ENCODE results near the gene HOXD9. TPM values are rescaled to one million over a fixed set of nuclear protein-coding genes. Genes with fewer than 3 reads are reported as not detected.

Gene HOXD9
- total RNA-seq, 1 experiment from 2014 or later, result not detected

DNA sequence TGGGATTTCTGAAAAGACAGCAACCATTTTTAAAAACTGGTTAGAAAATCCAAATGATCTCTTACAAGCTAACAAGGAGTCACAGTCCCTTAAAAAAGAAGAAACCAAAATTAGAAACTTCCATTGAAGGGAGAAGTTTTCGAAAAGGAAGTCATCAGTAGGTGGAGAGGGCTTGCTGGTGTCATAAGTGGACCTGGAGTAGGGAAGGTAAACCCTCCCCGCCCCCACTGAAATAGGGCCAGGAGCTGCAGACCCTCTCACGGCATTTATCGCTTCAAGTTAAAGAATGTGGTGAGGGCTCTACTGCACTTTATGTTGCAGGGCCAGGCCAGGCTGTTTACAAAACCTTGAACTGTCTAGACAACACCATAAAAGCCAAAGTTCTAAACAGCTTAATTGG lies 12.6 kb upstream of the HOXD9 start:
- Histone ChIP-seq H3K9me3 (ENCODE audit: control insufficient read depth, low read depth, low read length) (no peaks in the 10 kb centered on the region), H2BK5ac (ENCODE audit: insufficient read length, low read length) (no peak overlapping the region), H3K56ac (ENCODE audit: insufficient read length, low read depth, low read length) (no peak overlapping the region), H2BK15ac (ENCODE audit: low read depth, low read length) (no peak overlapping the region), H4K5ac (ENCODE audit: insufficient read length, low read depth, low read length) (no peak overlapping the region), H2AFZ (ENCODE audit: low read length) (no peak overlapping the region), H3K18ac (ENCODE audit: insufficient read length, low read depth, low read length) (no peak overlapping the region), H3K79me2 (ENCODE audit: insufficient read depth, low read length) (no peaks in the 10 kb centered on the region), H3K27ac (ENCODE audit: insufficient read length, low read depth, low read length) (no peak overlapping the region), H3K14ac (ENCODE audit: insufficient read depth, low read length) (no peak overlapping the region), H4K91ac (ENCODE audit: insufficient read length, low read depth, low read length) (no peak overlapping the region), H3K4me2 (ENCODE audit: insufficient read depth, insufficient read length, low read length) (no peak overlapping the region), H2BK12ac (ENCODE audit: insufficient read length, low read depth, low read length) (no peak overlapping the region), H3T11ph (ENCODE audit: low read length) (no peak overlapping the region), H3K79me1 (ENCODE audit: insufficient read depth, low read depth, low read length, poor library complexity, severe bottlenecking) (no peaks in the 10 kb centered on the region), H3K23ac (ENCODE audit: insufficient read length, low read depth, low read length) (no peak overlapping the region), H4K8ac (replicated peaks; ENCODE audit: insufficient read length, low read depth, low read length) (no peak overlapping the region), H4K20me1 (ENCODE audit: control insufficient read depth, insufficient read depth, insufficient read length) (no peaks in the 10 kb centered on the region), H3K4me1 (ENCODE audit: insufficient read depth, low read length) (no peaks in the 10 kb centered on the region), H3K27me3 (ENCODE audit: insufficient read depth, low read length) (peaks cover 93% of the 10 kb centered on the region), H2BK120ac (ENCODE audit: low read depth, low read length, poor library complexity, severe bottlenecking) (no peak overlapping the region), H2BK20ac (ENCODE audit: low read depth, low read length, poor library complexity, severe bottlenecking) (no peak overlapping the region), H3K9ac (ENCODE audit: extremely low read depth, insufficient read length, low read length) (no peak overlapping the region), H3K23me2 (ENCODE audit: insufficient read length, low read depth, low read length, poor library complexity, severe bottlenecking) (no peaks in the 10 kb centered on the region), H2AK5ac (ENCODE audit: insufficient read length, low read length) (no peak overlapping the region), H3K4ac (ENCODE audit: low read depth, low read length) (no peak overlapping the region)
- Mint-ChIP-seq H3K9me3 (peaks cover 0 to 17% of the 10 kb centered on the region in 2 experiments), H3K27me3 (ENCODE audit: low read depth) (peaks cover 96% of the 10 kb centered on the region), H3K27ac (no peak overlapping the region), H3K4me3 (no peak overlapping the region), H3K36me3 (ENCODE audit: insufficient read depth in 1 of 3, low read depth in 3 of 3) (no peaks in the 10 kb centered on the region; a peak in 1 of 7 replicates), H3K4me1 (peaks cover 9 to 35% of the 10 kb centered on the region in 2 experiments)
- peak; percentile 12 for DNase-seq
- no CpG with 5 or more reads among the region's 4 CpGs for WGBS (ENCODE audit: extremely low coverage, insufficient read length, low lambda C conversion rate)
- TF ChIP-seq CTCF (conservative IDR thresholded peaks at IDR 0.05), result no peak

All from H9 (cell line).